ENCODE measurements around the gene SMYD1.
"Not testable (repeated sequence)": the region's sequence is repeated elsewhere in the genome, so short reads cannot be mapped to it uniquely, and the experiment has no call there.

Gene SMYD1

DNA sequence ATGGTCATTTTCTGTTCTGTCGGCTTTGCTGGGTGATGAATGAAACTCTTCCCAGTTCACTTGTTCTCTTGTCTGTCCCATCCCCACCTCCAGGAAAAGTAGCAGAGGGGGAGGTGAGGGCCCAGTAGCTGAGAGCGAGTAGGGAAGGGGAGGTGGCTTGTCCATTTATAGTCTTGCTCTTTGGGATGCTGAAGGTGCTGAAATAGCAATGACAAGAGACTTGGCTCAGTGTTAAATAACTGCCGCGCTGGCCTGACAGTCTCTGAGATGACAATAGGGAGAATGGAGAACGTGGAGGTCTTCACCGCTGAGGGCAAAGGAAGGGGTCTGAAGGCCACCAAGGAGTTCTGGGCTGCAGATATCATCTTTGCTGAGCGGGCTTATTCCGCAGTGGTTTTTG, at the start of gene SMYD1:
SMYD1 (plus strand) TSS at position 228 of the 400 bp plus-strand sequence; CDS start at position 268, 40 bp downstream.
- DNase-seq (ENCODE audit: low spot score), result no peak

- DNase-seq (ENCODE audit: low spot score), result not testable (repeated sequence)
These were observed 49.4 kb upstream of the SMYD1 start for GRCh38 chr2:88018077-88018805.

DNA sequence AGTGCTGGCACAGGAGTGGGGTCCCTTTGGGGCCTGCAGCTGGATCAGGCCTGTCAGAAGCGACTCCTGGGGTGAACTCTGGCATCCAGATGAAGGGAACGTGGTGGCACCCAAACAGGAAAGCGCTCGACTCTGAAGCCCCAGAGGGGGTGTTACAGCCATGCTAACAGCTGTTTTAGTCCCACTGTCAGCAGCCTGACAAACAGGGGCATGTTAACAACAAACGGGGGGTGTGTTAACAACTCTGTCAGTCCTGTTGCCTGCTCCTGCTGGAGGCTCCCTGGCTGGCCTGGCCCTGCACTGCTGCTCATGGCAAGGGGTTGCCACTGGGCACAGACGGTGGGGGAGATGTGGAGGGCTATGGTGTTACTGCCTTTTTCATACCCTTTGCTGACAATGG, 48.7 kb upstream of the SMYD1 start:
- no peak for DNase-seq (ENCODE audit: low spot score)

GRCh38 chr2:88019985-88020384, 47.6 kb upstream of the SMYD1 start:
- no peak for DNase-seq (ENCODE audit: low spot score)

GRCh38 chr2:88022669-88022921, 45.0 kb upstream of the SMYD1 start:
- DNase-seq (ENCODE audit: low spot score), result no peak

- no peak for DNase-seq (ENCODE audit: low spot score)
These were observed 43.1 kb upstream of the SMYD1 start for GRCh38 chr2:88024509-88024908.

GRCh38 chr2:88027697-88028389, 39.8 kb upstream of the SMYD1 start:
- no peak for DNase-seq (ENCODE audit: low spot score)

- DNase-seq (ENCODE audit: low spot score), result no peak
These were observed 38.7 kb upstream of the SMYD1 start for GRCh38 chr2:88028931-88029330.

- no peak for DNase-seq (ENCODE audit: low spot score)
These were observed 35.4 kb upstream of the SMYD1 start for GRCh38 chr2:88032070-88032702.

GRCh38 chr2:88036182-88036581, 31.4 kb upstream of the SMYD1 start:
- DNase-seq (ENCODE audit: low spot score), result no peak

- DNase-seq (ENCODE audit: low spot score), result no peak
These were observed 31.0 kb upstream of the SMYD1 start for GRCh38 chr2:88036606-88037005.

DNA sequence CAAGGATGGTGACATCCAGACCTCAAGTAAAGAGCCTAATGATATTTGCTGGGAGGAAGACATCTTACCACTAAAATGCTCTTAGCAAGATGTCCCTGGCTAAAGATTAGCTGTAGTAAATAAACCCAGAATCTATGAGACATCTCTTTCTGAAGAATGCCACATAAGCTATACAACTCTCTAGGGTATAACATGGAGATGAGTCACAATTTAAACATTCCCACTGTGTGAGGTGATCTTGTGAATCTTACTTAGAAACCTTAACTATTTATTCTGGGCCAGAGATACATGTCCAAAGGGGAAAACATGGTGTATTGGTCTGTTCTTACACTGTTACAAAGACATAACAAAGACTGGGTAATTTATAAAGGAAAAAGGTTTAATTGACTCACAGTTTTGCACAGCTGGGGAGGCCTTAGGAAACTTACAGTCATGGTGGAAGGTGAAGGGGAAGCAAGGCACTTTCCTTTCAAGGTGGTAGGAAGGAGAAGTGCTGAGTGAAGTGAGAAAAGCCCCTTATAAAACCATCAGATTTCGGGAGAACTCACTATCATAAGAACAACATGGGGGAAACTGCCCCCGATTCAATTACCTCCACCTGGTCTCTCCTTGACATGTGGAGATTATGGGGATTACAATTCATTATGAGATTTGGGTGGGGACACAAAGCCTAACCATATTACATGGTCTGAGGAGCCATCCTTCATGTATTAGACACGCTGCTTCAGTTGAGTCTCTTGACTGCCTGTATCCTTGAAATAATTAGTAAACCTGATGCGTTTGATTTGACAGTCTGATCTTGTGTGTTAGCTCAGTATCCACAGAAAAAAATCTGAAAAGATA, 29.1 kb upstream of the SMYD1 start:
- no peak for DNase-seq (ENCODE audit: low spot score)

- no peak for DNase-seq (ENCODE audit: low spot score)
These were observed 25.1 kb upstream of the SMYD1 start for GRCh38 chr2:88042476-88042875.

DNA sequence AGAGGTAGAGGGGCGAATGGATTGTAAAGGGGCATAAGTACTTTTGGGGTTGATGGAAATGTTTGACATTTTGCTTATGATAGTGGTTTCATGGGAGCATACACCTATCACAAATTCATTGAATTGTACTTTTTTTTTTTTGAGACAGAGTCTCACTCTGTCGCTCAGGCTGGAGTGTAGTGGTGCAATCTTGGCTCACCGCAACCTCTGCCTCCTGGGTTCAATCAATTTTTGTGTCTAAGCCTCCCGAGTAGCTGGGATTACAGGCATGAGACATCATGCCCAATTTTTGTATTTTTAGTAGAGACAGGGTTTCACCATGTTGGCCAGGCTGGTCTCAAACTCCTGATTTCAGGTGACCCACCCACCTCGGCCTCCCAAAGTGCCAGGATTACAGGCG, 22.1 kb upstream of the SMYD1 start:
- DNase-seq (ENCODE audit: low spot score), result not testable (repeated sequence)

- DNase-seq (ENCODE audit: low spot score), result no peak
These were observed 19.1 kb upstream of the SMYD1 start for GRCh38 chr2:88048541-88048940.

DNA sequence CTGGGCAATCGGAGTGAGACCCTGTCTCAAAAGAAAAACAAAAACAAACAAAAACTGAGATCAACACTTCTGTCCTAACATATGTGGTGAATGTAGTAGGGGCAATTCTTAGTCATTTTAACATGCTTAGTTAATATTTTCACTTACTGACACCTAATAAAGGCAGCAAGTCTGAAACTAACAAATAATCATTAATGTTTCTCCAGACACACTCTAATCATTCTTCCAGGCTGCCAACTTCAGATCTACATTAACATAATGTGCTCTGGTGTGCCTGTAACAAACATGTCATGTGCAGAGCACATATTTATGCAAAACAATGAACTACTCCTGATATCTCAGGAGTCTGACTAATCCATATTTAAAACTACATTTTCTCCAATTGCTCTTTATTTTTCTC, 18.0 kb upstream of the SMYD1 start:
- no peak for DNase-seq (ENCODE audit: low spot score)

DNA sequence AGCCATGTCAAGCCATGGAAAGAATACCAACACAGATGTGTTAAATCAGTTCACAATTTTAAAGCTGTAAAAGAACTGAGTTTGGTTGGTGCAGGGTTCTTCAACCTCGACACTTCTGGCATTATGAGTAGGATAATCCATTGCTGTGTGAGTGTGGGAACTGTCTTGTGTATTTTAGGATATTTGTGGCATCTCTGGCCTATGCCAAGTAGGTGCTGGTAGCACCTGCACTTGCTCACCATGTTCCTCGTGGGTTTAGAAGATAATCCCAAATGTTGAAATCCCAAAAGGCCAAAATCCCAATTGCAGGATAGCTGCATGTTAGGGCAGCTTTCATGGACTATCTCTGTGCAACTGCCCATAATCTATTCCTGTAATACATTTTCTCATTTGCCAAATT, 15.8 kb upstream of the SMYD1 start:
- no peak for DNase-seq (ENCODE audit: low spot score)

- no peak for DNase-seq (ENCODE audit: low spot score)
These were observed 14.3 kb upstream of the SMYD1 start for GRCh38 chr2:88053296-88053695.

GRCh38 chr2:88053934-88054781, 13.5 kb upstream of the SMYD1 start:
- no peak for DNase-seq (ENCODE audit: low spot score)

DNA sequence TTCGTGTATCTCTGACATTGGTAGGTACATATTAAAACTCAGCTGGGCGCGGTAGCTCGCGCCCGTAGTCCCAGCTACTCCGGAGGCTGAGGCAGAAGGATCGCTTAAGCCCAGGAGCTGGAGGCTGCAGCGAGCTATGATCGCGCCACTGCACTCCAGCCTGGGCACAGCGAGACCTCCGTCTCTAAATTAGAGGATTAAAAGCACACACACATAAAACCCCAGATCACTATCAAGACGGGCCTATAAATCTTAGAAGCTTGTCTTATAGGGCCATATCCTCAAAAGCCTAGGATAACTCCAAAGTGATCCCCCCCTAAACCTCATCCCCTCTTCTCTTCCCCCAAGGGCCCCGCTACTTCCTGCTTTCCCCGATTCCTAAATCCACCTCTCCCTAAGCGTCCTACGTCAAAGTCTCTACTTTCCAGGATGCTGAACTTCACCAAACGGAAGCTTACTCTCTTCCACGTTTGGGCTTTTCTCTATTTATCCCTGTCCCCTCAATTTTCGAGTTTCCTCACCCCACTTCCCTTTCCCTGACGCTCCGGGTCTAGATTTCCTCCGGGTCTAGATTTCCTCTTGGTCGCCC, 12.7 kb upstream of the SMYD1 start:
- no peak for DNase-seq (ENCODE audit: low spot score)
